ENCODE measurements around the gene SMIM36.
"Not testable (repeated sequence)": the region's sequence is repeated elsewhere in the genome, so short reads cannot be mapped to it uniquely, and the experiment has no call there.

DNA sequence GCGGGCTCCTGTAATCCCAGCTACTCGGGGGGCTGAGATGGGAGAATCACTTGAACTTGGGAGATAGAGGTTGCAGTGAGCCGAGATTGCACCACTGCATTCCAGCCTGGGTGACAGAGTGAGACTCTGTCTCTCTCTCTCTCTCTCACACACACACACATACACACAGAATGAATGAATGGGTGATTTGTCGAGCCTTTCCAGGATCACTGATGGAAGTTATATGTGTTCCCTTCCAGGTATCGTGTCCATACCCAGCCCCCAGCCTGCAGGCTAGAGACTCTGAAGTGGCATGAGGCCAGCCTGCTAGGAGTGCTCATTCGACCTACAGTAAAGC is 88.5 kb downstream of the SMIM36 start:
- not testable (repeated sequence) for TF ChIP-seq POLR2AphosphoS5, EP300 (IDR thresholded peaks at IDR 0.05)
- TF ChIP-seq, protein P1, sequence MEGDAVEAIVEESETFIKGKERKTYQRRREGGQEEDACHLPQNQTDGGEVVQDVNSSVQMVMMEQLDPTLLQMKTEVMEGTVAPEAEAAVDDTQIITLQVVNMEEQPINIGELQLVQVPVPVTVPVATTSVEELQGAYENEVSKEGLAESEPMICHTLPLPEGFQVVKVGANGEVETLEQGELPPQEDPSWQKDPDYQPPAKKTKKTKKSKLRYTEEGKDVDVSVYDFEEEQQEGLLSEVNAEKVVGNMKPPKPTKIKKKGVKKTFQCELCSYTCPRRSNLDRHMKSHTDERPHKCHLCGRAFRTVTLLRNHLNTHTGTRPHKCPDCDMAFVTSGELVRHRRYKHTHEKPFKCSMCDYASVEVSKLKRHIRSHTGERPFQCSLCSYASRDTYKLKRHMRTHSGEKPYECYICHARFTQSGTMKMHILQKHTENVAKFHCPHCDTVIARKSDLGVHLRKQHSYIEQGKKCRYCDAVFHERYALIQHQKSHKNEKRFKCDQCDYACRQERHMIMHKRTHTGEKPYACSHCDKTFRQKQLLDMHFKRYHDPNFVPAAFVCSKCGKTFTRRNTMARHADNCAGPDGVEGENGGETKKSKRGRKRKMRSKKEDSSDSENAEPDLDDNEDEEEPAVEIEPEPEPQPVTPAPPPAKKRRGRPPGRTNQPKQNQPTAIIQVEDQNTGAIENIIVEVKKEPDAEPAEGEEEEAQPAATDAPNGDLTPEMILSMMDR (IDR thresholded peaks at IDR 0.05) = not testable (repeated sequence)
